ENCODE data around the gene KRT12. TPM values are rescaled to one million over a fixed set of nuclear protein-coding genes. Genes with fewer than 3 reads are reported as not detected.
"Not testable (repeated sequence)": the region's sequence is repeated elsewhere in the genome, so short reads cannot be mapped to it uniquely, and the experiment has no call there.

The KRT12 gene
- polyA plus RNA-seq, 1 donor = 0.16 TPM

GRCh38 chr17:40864661-40865390 is 2.2 kb downstream of the KRT12 start:
- no peaks in the 10 kb centered on the region for H3K9me3 ChIP-seq (ENCODE audit: control insufficient read depth, low read depth, low read length)
- H3K4me1 ChIP-seq (ENCODE audit: control insufficient read depth, insufficient read depth, low read length) = peaks cover 6% of the 10 kb centered on the region
- 92% methylated on average over 2 of the region's 14 CpGs for WGBS (ENCODE audit: insufficient coverage, low lambda C conversion rate)

GRCh38 chr17:40862985-40863733 is 3.9 kb downstream of the KRT12 start:
- Histone ChIP-seq H3K27ac (ENCODE audit: low read length) (no peak overlapping the region), H3K4me3 (ENCODE audit: low read length) (no peak overlapping the region), H3K4me1 (ENCODE audit: control insufficient read depth, insufficient read depth, low read length) (peaks cover 7% of the 10 kb centered on the region), H3K27me3 (ENCODE audit: control insufficient read depth, insufficient read depth, low read length) (no peaks in the 10 kb centered on the region), H3K36me3 (ENCODE audit: control insufficient read depth, insufficient read depth, low read length) (no peaks in the 10 kb centered on the region), H3K9me3 (ENCODE audit: control insufficient read depth, low read depth, low read length) (no peaks in the 10 kb centered on the region)
- no peak for DNase-seq
- WGBS (ENCODE audit: insufficient coverage, low lambda C conversion rate) = no CpG with 5 or more reads among the region's 39 CpGs

More at GRCh38 chr17:40864661-40865390, 2.2 kb downstream of the KRT12 start:
- no peak overlapping the region for H3K27ac ChIP-seq (ENCODE audit: low read length)
- H3K27me3 ChIP-seq (ENCODE audit: control insufficient read depth, insufficient read depth, low read length) = no peaks in the 10 kb centered on the region
- no peak overlapping the region for H3K4me3 ChIP-seq (ENCODE audit: low read length)
- no peaks in the 10 kb centered on the region for H3K36me3 ChIP-seq (ENCODE audit: control insufficient read depth, insufficient read depth, low read length)
- DNase-seq = no peak

GRCh38 chr17:40859536-40859935 is 7.5 kb downstream of the KRT12 start:
- no peaks in the 10 kb centered on the region for H3K9me3 ChIP-seq (ENCODE audit: control insufficient read depth, low read depth, low read length)
- no peak overlapping the region for H3K4me3 ChIP-seq (ENCODE audit: low read length)
- H3K27ac ChIP-seq (ENCODE audit: low read length) = peak overlapping the region; percentile 19
- H3K4me1 ChIP-seq (ENCODE audit: control insufficient read depth, insufficient read depth, low read length) = peaks cover 10% of the 10 kb centered on the region
- no CpG with 5 or more reads among the region's 2 CpGs for WGBS (ENCODE audit: insufficient coverage, low lambda C conversion rate)
- H3K36me3 ChIP-seq (ENCODE audit: control insufficient read depth, insufficient read depth, low read length) = no peaks in the 10 kb centered on the region
- peak; percentile 71 to 83 for DNase-seq
- no peaks in the 10 kb centered on the region for H3K27me3 ChIP-seq (ENCODE audit: control insufficient read depth, insufficient read depth, low read length)

- not testable (repeated sequence) for H3K9me3 ChIP-seq (ENCODE audit: control insufficient read depth, low read depth, low read length); H3K4me3 ChIP-seq (ENCODE audit: low read length); DNase-seq; H3K4me1 ChIP-seq (ENCODE audit: control insufficient read depth, insufficient read depth, low read length); H3K27me3 ChIP-seq (ENCODE audit: control insufficient read depth, insufficient read depth, low read length); H3K36me3 ChIP-seq (ENCODE audit: control insufficient read depth, insufficient read depth, low read length); H3K27ac ChIP-seq (ENCODE audit: low read length)
- WGBS (ENCODE audit: insufficient coverage, low lambda C conversion rate) = no CpG with 5 or more reads among the region's 2 CpGs
Measured at GRCh38 chr17:40858667-40859066, 8.4 kb downstream of the KRT12 start.

GRCh38 chr17:40857535-40857934 is 9.5 kb downstream of the KRT12 start:
- Histone ChIP-seq H3K9me3 (ENCODE audit: control insufficient read depth, low read depth, low read length) (no peaks in the 10 kb centered on the region), H3K4me1 (ENCODE audit: control insufficient read depth, insufficient read depth, low read length) (peaks cover 10% of the 10 kb centered on the region), H3K27ac (ENCODE audit: low read length) (no peak overlapping the region), H3K4me3 (ENCODE audit: low read length) (no peak overlapping the region), H3K36me3 (ENCODE audit: control insufficient read depth, insufficient read depth, low read length) (no peaks in the 10 kb centered on the region), H3K27me3 (ENCODE audit: control insufficient read depth, insufficient read depth, low read length) (no peaks in the 10 kb centered on the region)
- peak in 1 of 2 donors; percentile 19 for DNase-seq
- whole genome bisulfite sequencing (ENCODE audit: insufficient coverage, low lambda C conversion rate) = no CpG with 5 or more reads among the region's 5 CpGs

GRCh38 chr17:40854175-40854814 is 12.7 kb downstream of the KRT12 start:
- Histone ChIP-seq H3K9me3 (ENCODE audit: control insufficient read depth, low read depth, low read length) (no peaks in the 10 kb centered on the region), H3K27me3 (ENCODE audit: control insufficient read depth, insufficient read depth, low read length) (no peaks in the 10 kb centered on the region), H3K4me3 (ENCODE audit: low read length) (no peak overlapping the region), H3K27ac (ENCODE audit: low read length) (no peak overlapping the region), H3K4me1 (ENCODE audit: control insufficient read depth, insufficient read depth, low read length) (peaks cover 2% of the 10 kb centered on the region), H3K36me3 (ENCODE audit: control insufficient read depth, insufficient read depth, low read length) (no peaks in the 10 kb centered on the region)
- DNase-seq = no peak
- WGBS (ENCODE audit: insufficient coverage, low lambda C conversion rate) = 100% methylated on average over 1 of the region's 6 CpGs

GRCh38 chr17:40852364-40852763 is 14.7 kb downstream of the KRT12 start:
- H3K4me1 ChIP-seq (ENCODE audit: control insufficient read depth, insufficient read depth, low read length) = no peaks in the 10 kb centered on the region
- H3K9me3 ChIP-seq (ENCODE audit: control insufficient read depth, low read depth, low read length) = no peaks in the 10 kb centered on the region
- no peaks in the 10 kb centered on the region for H3K36me3 ChIP-seq (ENCODE audit: control insufficient read depth, insufficient read depth, low read length)
- H3K4me3 ChIP-seq (ENCODE audit: low read length) = no peak overlapping the region
- H3K27me3 ChIP-seq (ENCODE audit: control insufficient read depth, insufficient read depth, low read length) = no peaks in the 10 kb centered on the region
- no CpG with 5 or more reads among the region's 1 CpG for WGBS (ENCODE audit: insufficient coverage, low lambda C conversion rate)
- DNase-seq = no peak
- no peak overlapping the region for H3K27ac ChIP-seq (ENCODE audit: low read length)

GRCh38 chr17:40850293-40850972 is 16.6 kb downstream of the KRT12 start:
- no peaks in the 10 kb centered on the region for H3K36me3 ChIP-seq (ENCODE audit: control insufficient read depth, insufficient read depth, low read length)
- H3K27me3 ChIP-seq (ENCODE audit: control insufficient read depth, insufficient read depth, low read length) = no peaks in the 10 kb centered on the region
- 100% methylated on average over 2 of the region's 3 CpGs for WGBS (ENCODE audit: insufficient coverage, low lambda C conversion rate)
- no peak for DNase-seq
- H3K9me3 ChIP-seq (ENCODE audit: control insufficient read depth, low read depth, low read length) = no peaks in the 10 kb centered on the region
- no peak overlapping the region for H3K4me3 ChIP-seq (ENCODE audit: low read length)
- no peak overlapping the region for H3K27ac ChIP-seq (ENCODE audit: low read length)
- H3K4me1 ChIP-seq (ENCODE audit: control insufficient read depth, insufficient read depth, low read length) = no peaks in the 10 kb centered on the region

- WGBS (ENCODE audit: insufficient coverage, low lambda C conversion rate) = 100% methylated on average over 1 of the region's 4 CpGs
- H3K27me3 ChIP-seq (ENCODE audit: control insufficient read depth, insufficient read depth, low read length) = no peaks in the 10 kb centered on the region
- DNase-seq = no peak
- no peaks in the 10 kb centered on the region for H3K36me3 ChIP-seq (ENCODE audit: control insufficient read depth, insufficient read depth, low read length)
- H3K4me3 ChIP-seq (ENCODE audit: low read length) = no peak overlapping the region
- H3K27ac ChIP-seq (ENCODE audit: low read length) = no peak overlapping the region
- no peaks in the 10 kb centered on the region for H3K9me3 ChIP-seq (ENCODE audit: control insufficient read depth, low read depth, low read length)
- no peaks in the 10 kb centered on the region for H3K4me1 ChIP-seq (ENCODE audit: control insufficient read depth, insufficient read depth, low read length)
Measured at GRCh38 chr17:40849723-40850122, 17.3 kb downstream of the KRT12 start.

GRCh38 chr17:40848583-40849235 is 18.3 kb downstream of the KRT12 start:
- WGBS (ENCODE audit: insufficient coverage, low lambda C conversion rate) = 71% methylated on average over 1 of the region's 1 CpG
- Histone ChIP-seq H3K27ac (ENCODE audit: low read length) (no peak overlapping the region), H3K36me3 (ENCODE audit: control insufficient read depth, insufficient read depth, low read length) (no peaks in the 10 kb centered on the region), H3K27me3 (ENCODE audit: control insufficient read depth, insufficient read depth, low read length) (no peaks in the 10 kb centered on the region), H3K4me1 (ENCODE audit: control insufficient read depth, insufficient read depth, low read length) (no peaks in the 10 kb centered on the region), H3K9me3 (ENCODE audit: control insufficient read depth, low read depth, low read length) (no peaks in the 10 kb centered on the region), H3K4me3 (ENCODE audit: low read length) (no peak overlapping the region)
- no peak for DNase-seq
